Tibial nerve (tissue), 4 donors: ENCODE results near the gene POLL. TPM values are rescaled to one million over a fixed set of nuclear protein-coding genes. Genes with fewer than 3 reads are reported as not detected.

Experiments
- DNase-seq, 2 donors: peaks; one replicate each; pipeline ENCODE4 v3.0.0-alpha.2; 2019; ENCODE audit warnings: low spot score in 2 of 2
- H3K27ac ChIP-seq, 4 donors: fragments of 200-600 bp; sonication (generic) in 3 of 4; one replicate each; pipeline ENCODE4 v1.5.1; 2017 to 2019; ENCODE audit warnings: mild to moderate bottlenecking in 1 of 4
- H3K27me3 ChIP-seq, 2 donors: fragments of 200-600 bp; sonication (generic) in 1 of 2; one replicate each; pipeline versions ENCODE4 v1.5.1 to v1.6.0; 2017 to 2019
- H3K36me3 ChIP-seq, 3 donors: fragments of 200-600 bp; sonication (generic); one replicate each; pipeline ENCODE4 v1.5.1; 2018 to 2019
- H3K4me1 ChIP-seq, 4 donors: fragments of 200-600 bp; sonication (generic) in 3 of 4; one replicate each; pipeline ENCODE4 v1.5.1; 2017 to 2019
- H3K4me3 ChIP-seq, 4 donors: fragments of 200-600 bp; sonication (generic) in 3 of 4; one replicate each; pipeline ENCODE4 v1.5.1; 2017 to 2019; ENCODE audit warnings: mild to moderate bottlenecking in 1 of 4, moderate library complexity in 1 of 4
- H3K9me3 ChIP-seq, 4 donors: fragments of 200-600 bp; sonication (generic) in 3 of 4; one replicate each; pipeline ENCODE4 v1.5.1; 2017 to 2019
- EP300 ChIP-seq, 2 donors: sonication (generic); formaldehyde crosslinking; IDR thresholded peaks; one replicate each; pipeline ENCODE4 v1.6.1; 2017; ENCODE audit warnings: antibody characterized with exemption in 2 of 2, mild to moderate bottlenecking in 1 of 2
- POLR2A ChIP-seq, 2 donors: fragments of 450-650 bp; IDR thresholded peaks; one replicate each; pipeline ENCODE4 v1.6.1; 2017; ENCODE audit warnings: antibody characterized with exemption in 2 of 2, mild to moderate bottlenecking in 2 of 2, moderate library complexity in 2 of 2
- WGBS, 2 donors: methylation state at CpG; one replicate each; pipeline ENCODE4 v1.1.5; 2018; 5-methylcytosine and 5-hydroxymethylcytosine counted together
- total RNA-seq, 4 donors: library from RNA; depleted of rRNA; stranded (reverse); fragments of >200 nt; gene quantifications; one replicate each; pipeline ENCODE4 v1.1.0, GENCODE V29; 2016
- TF ChIP-seq, protein P1 (sequence below), 5 experiments: fragments of 200-600 bp in 3 of 5; fragments of 450-650 bp in 2 of 5; sonication (generic) in 3 of 5; IDR thresholded peaks; one replicate each; pipeline ENCODE4 v1.5.1; 2016 to 2019; ENCODE audit warnings: antibody characterized with exemption in 5 of 5, mild to moderate bottlenecking in 3 of 5, moderate library complexity in 2 of 5

The POLL gene
- total RNA-seq, 4 donors from 2014 or later = 27.8 to 45.7 (median 35.8) TPM

DNA sequence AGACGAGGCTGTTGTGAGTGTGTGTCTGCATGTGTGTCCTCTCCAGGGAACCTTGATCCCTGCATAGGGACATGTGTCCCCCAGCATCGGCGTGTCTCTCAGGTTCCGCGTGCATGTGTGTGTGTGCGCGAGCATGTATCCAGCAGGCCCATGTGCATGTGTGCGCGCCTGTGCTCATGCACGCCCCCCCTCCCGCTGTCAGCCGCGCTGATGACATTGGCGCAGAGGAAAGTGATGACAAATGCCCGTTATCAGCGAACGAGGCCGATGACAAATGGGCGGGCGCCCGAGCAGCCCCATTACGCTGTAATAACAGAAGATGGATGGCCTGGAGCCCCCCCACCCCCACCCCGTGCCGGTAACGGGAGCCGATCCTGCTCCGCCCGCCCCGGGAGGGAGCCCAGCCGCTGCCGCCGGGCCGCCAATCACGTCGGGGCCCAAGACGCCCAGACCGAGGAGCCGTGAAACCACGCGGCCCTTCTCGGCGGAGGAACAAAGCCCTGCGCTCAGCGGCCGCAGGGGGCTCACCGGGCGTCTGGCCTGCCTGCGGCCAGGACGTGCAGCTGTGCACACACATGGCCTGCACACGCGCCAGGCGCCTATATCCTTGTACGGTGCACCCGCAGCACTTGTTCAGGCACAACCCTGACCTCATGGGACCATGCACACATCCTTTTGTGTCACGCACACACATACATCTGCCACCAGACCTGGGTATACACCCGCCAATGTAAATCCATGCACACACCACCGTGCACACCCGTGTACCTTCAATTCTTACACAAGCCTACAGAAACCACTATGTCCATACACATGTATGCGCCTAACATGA lies 21.5 kb downstream of the POLL start:
- H3K27me3 ChIP-seq = peaks cover 4 to 84% of the 10 kb centered on the region in 2 donors
- no peaks in the 10 kb centered on the region for H3K36me3 ChIP-seq
- H3K4me1 ChIP-seq = peaks cover 0 to 29% (median 12%) of the 10 kb centered on the region in 4 donors
- no peak for DNase-seq
- H3K4me3 ChIP-seq = peak overlapping the region in 1 of 4 donors; percentile 6
- 17 to 35% methylated on average over 21 to 59 of the region's 59 CpGs for WGBS, 2 donors
- TF ChIP-seq, protein P1, sequence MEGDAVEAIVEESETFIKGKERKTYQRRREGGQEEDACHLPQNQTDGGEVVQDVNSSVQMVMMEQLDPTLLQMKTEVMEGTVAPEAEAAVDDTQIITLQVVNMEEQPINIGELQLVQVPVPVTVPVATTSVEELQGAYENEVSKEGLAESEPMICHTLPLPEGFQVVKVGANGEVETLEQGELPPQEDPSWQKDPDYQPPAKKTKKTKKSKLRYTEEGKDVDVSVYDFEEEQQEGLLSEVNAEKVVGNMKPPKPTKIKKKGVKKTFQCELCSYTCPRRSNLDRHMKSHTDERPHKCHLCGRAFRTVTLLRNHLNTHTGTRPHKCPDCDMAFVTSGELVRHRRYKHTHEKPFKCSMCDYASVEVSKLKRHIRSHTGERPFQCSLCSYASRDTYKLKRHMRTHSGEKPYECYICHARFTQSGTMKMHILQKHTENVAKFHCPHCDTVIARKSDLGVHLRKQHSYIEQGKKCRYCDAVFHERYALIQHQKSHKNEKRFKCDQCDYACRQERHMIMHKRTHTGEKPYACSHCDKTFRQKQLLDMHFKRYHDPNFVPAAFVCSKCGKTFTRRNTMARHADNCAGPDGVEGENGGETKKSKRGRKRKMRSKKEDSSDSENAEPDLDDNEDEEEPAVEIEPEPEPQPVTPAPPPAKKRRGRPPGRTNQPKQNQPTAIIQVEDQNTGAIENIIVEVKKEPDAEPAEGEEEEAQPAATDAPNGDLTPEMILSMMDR (IDR thresholded peaks at IDR 0.05) = no peak
- no peak for TF ChIP-seq POLR2A (IDR thresholded peaks at IDR 0.05)
- TF ChIP-seq EP300 (IDR thresholded peaks at IDR 0.05) = no peak
- H3K9me3 ChIP-seq = no peaks in the 10 kb centered on the region
- no peak overlapping the region for H3K27ac ChIP-seq

DNA sequence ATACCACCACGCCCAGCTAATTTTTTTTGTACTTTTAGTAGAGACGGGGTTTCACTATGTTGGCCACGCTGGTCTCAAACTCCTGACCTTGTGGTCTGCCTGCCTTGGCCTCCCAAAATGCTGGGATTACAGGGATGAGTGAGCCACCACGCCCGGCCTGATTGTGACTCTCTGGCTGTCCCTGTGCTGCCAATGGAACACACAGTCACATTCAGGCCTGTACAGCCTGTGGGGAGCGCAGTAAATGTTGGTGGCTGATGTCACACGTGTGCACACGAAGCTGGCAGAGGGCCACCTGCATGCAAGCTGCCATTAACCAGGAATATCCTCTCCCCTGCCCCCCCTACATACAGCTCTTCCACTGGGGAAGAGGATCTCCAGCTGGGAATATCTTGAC lies 22.1 kb downstream of the POLL start:
- H3K27me3 ChIP-seq = peaks cover 4 to 90% of the 10 kb centered on the region in 2 donors
- DNase-seq = no peak
- no peaks in the 10 kb centered on the region for H3K9me3 ChIP-seq
- H3K27ac ChIP-seq = no peak overlapping the region
- TF ChIP-seq POLR2A (IDR thresholded peaks at IDR 0.05) (no peak), EP300 (IDR thresholded peaks at IDR 0.05) (no peak)
- TF ChIP-seq, protein P1 (IDR thresholded peaks at IDR 0.05) = no peak
- H3K4me3 ChIP-seq = no peak overlapping the region
- no peaks in the 10 kb centered on the region for H3K36me3 ChIP-seq
- peaks cover 0 to 26% (median 12%) of the 10 kb centered on the region in 4 donors for H3K4me1 ChIP-seq
- WGBS, 2 donors = 62 to 66% methylated on average over 8 of the region's 8 CpGs

DNA sequence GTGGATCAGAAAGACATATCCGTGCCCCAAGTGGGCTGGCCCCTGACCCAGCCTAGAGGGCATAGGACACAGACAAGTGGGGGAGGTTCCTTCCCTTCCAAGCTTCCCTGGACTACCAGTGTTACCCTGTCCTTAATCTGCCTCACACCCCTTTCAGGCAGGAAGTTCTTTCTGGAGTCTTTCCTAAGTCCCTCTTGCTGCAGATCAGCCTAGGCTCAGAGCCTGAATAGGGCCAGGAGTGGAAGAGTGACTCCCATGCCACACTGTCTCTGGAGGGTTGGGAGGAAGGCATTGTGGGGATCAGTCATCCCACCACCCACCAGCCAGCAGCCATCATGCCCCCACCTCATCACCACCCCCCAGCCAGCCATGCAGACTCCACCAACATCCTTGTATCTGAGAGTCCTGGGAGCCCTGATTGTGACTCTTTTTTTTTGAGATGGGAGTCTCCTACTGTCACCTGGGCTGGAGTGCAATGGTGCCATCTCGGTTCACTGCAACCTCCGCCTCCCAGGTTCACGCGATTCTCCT lies 22.6 kb downstream of the POLL start:
- Histone ChIP-seq H3K4me1 (peaks cover 0 to 21% (median 8%) of the 10 kb centered on the region in 4 donors), H3K27ac (no peak overlapping the region), H3K36me3 (no peaks in the 10 kb centered on the region), H3K9me3 (no peaks in the 10 kb centered on the region), H3K27me3 (peaks cover 4 to 95% of the 10 kb centered on the region in 2 donors), H3K4me3 (no peak overlapping the region)
- TF ChIP-seq POLR2A (IDR thresholded peaks at IDR 0.05) = no peak
- TF ChIP-seq, protein P1 (IDR thresholded peaks at IDR 0.05) = no peak
- no peak for TF ChIP-seq EP300 (IDR thresholded peaks at IDR 0.05)
- DNase-seq = no peak
- WGBS, 2 donors = 87 to 89% methylated on average over 5 of the region's 5 CpGs

GRCh38 chr10:101564490-101564991 lies 23.5 kb downstream of the POLL start:
- H3K4me1 ChIP-seq = peaks cover 0 to 12% (median 3%) of the 10 kb centered on the region in 4 donors
- H3K27me3 ChIP-seq = peaks cover 0 to 98% of the 10 kb centered on the region in 2 donors
- no peaks in the 10 kb centered on the region for H3K36me3 ChIP-seq
- no peak overlapping the region for H3K4me3 ChIP-seq
- H3K27ac ChIP-seq = no peak overlapping the region
- TF ChIP-seq, protein P1 (IDR thresholded peaks at IDR 0.05) = no peak
- TF ChIP-seq EP300 (IDR thresholded peaks at IDR 0.05) (no peak), POLR2A (IDR thresholded peaks at IDR 0.05) (no peak)
- no peaks in the 10 kb centered on the region for H3K9me3 ChIP-seq
- no peak for DNase-seq
- 71 to 73% methylated on average over 15 of the region's 15 CpGs for WGBS, 2 donors

DNA sequence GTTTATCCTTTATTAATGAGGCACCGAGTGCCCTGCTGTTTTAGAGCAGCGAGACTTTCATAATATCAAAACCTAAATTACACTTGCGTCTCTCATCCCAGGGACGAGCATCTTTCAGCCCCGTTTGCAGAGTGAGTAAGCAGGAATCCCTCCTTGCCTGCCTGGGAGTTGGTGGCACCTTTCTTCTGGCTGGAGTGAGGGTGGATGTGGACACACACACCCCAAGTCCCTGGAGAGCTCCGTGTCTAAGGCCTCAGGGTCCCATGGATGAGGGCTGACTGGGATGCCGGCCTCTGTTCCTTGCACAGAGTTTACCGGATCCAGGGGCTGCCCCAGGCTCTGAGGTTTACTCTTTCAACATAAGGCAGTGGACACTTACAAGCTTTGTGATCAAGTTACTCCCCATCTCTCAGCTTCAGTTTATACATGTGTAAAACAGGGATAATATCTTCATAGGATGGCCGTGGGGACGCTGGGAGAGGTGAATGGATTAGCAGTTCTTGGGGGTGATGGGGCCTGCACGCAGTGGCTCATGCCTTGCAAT lies 24.5 kb downstream of the POLL start:
- DNase-seq = no peak
- H3K4me1 ChIP-seq = peaks cover 0 to 9% (median 2%) of the 10 kb centered on the region in 4 donors
- no peaks in the 10 kb centered on the region for H3K9me3 ChIP-seq
- no peak overlapping the region for H3K4me3 ChIP-seq
- H3K36me3 ChIP-seq = no peaks in the 10 kb centered on the region
- no peak for TF ChIP-seq EP300 (IDR thresholded peaks at IDR 0.05)
- TF ChIP-seq, protein P1 (IDR thresholded peaks at IDR 0.05) = no peak
- no peak for TF ChIP-seq POLR2A (IDR thresholded peaks at IDR 0.05)
- WGBS, 2 donors = 60 to 61% methylated on average over 11 of the region's 11 CpGs
- peaks cover 0 to 89% of the 10 kb centered on the region in 2 donors for H3K27me3 ChIP-seq
- no peak overlapping the region for H3K27ac ChIP-seq
